Esophagus muscularis mucosa (tissue), 3 donors: ENCODE results near the gene DLGAP4.

Source experiments
- CTCF ChIP-seq, 3 experiments: fragments of 200-600 bp in 2 of 3; fragments of 450-650 bp in 1 of 3; sonication (generic) in 2 of 3; IDR thresholded peaks; one replicate each; pipeline ENCODE4 v1.5.1; 2017 to 2019; ENCODE audit warnings: antibody characterized with exemption in 3 of 3, mild to moderate bottlenecking in 2 of 3, moderate library complexity in 1 of 3
- POLR2A ChIP-seq: fragments of 450-650 bp; IDR thresholded peaks from one replicate; pipeline ENCODE4 v1.6.1; 2017; ENCODE audit warnings: antibody characterized with exemption, moderate library complexity, mild to moderate bottlenecking, low read depth
- POLR2AphosphoS5 ChIP-seq, 2 donors: sonication (generic); formaldehyde crosslinking; IDR thresholded peaks; one replicate each; pipeline ENCODE4 v1.6.1; 2017; ENCODE audit warnings: antibody characterized with exemption in 2 of 2

GRCh38 chr20:36369739-36370138, 63.6 kb downstream of the DLGAP4 start:
- no peak for TF ChIP-seq CTCF (IDR thresholded peaks at IDR 0.05)
- no peak for TF ChIP-seq POLR2A
- no peak for TF ChIP-seq POLR2AphosphoS5 (IDR thresholded peaks at IDR 0.05)
